Heart left ventricle (tissue), 13 donors: ENCODE results near the gene DCAF8.

Experiments used
- CTCF ChIP-seq, 12 donors: fragments of 200-600 bp; sonication (generic) in 4 of 12; IDR thresholded peaks; one replicate each; pipeline versions ENCODE4 v1.5.0 to v1.8.0; 2018 to 2022; ENCODE audit warnings: antibody characterized with exemption in 12 of 12, mild to moderate bottlenecking in 5 of 12
- POLR2A ChIP-seq, 2 donors: fragments of 450-650 bp; IDR thresholded peaks; one replicate each; pipeline ENCODE4 v1.6.1; 2017; ENCODE audit warnings: antibody characterized with exemption in 2 of 2, mild to moderate bottlenecking in 2 of 2, moderate library complexity in 2 of 2
- donor health status: ischemic (EF 13 %, LVEDD 7.1; RV severe dilation, severe dysfunction).
- donor health status: DM: no; HTN: yes; CAD: no.
- donor health status: DM: no; HTN: no; CAD: no.
- donor health status: ischemic (EF 25% LVEDD 6.9; RV normal size, moderate dysfunction).
- donor health status: ischemic (EF 25% LVEDD 5.7; RV mildly dilated, moderate dysfunction).
- donor health status: ischemic (EF 35%, LVEDD 5.7; RV mildly dilated, moderate dysfunction).
- donor health status: nonischemic (EF 11% LVEDD 7.7; RV severe dilation, severe dysfunction).
- donor health status: DM: yes; HTN: yes; CAD: no.
- donor health status: PGD.
- donor health status: ischemic (EF 29% LVEDD 5.4; RV normal size, mild dysfunction).
- donor health status: nonischemic (EF 23%, LVEDD 6.1; RV moderate dilation, normal function).

- TF ChIP-seq CTCF (IDR thresholded peaks at IDR 0.05): peak; percentile 49 to 78 (median 69)
- TF ChIP-seq POLR2A (IDR thresholded peaks at IDR 0.05): no peak
Observed at GRCh38 chr1:160219062-160219929, 43.1 kb downstream of the DCAF8 start.
